GM19240 (cell line): ENCODE data around the gene PRRX1.

ENCODE experiments used
- DNase-seq: peaks from one replicate; pipeline ENCODE4 v3.0.0; 2011; ENCODE audit warnings: low spot score; ENCODE audit not compliant: insufficient read length

The PRRX1 gene

GRCh38 chr1:170691258-170691657 is 27.3 kb downstream of the PRRX1 start:
- DNase-seq: no peak

GRCh38 chr1:170692866-170693575 is 29.1 kb downstream of the PRRX1 start:
- DNase-seq: no peak

- no peak for DNase-seq
Measured at GRCh38 chr1:170694172-170694926, 30.4 kb downstream of the PRRX1 start.

- no peak for DNase-seq
Measured at GRCh38 chr1:170695955-170696590, 32.1 kb downstream of the PRRX1 start.

GRCh38 chr1:170696591-170697290 is 32.8 kb downstream of the PRRX1 start:
- no peak for DNase-seq

- DNase-seq: no peak
Measured at GRCh38 chr1:170697316-170697715, 33.4 kb downstream of the PRRX1 start.

GRCh38 chr1:170698301-170699275 is 34.7 kb downstream of the PRRX1 start:
- no peak for DNase-seq

GRCh38 chr1:170699696-170700095 is 35.8 kb downstream of the PRRX1 start:
- DNase-seq: no peak

GRCh38 chr1:170700842-170701615 is 37.1 kb downstream of the PRRX1 start:
- DNase-seq: no peak

- no peak for DNase-seq
Measured at GRCh38 chr1:170701962-170702361, 38.0 kb downstream of the PRRX1 start.

GRCh38 chr1:170703591-170703990 is 39.7 kb downstream of the PRRX1 start:
- no peak for DNase-seq

- no peak for DNase-seq
Measured at GRCh38 chr1:170704256-170704655, 40.3 kb downstream of the PRRX1 start.

- DNase-seq: no peak
Measured at GRCh38 chr1:170705981-170706380, 42.0 kb downstream of the PRRX1 start.

- DNase-seq: no peak
Measured at GRCh38 chr1:170707117-170707516, 43.2 kb downstream of the PRRX1 start.

GRCh38 chr1:170707959-170708655 is 44.2 kb downstream of the PRRX1 start:
- DNase-seq: no peak

GRCh38 chr1:170711682-170712081 is 47.8 kb downstream of the PRRX1 start:
- DNase-seq: no peak

GRCh38 chr1:170714163-170714562 is 50.2 kb downstream of the PRRX1 start:
- no peak for DNase-seq

- DNase-seq: no peak
Measured at GRCh38 chr1:170714938-170715337, 51.0 kb downstream of the PRRX1 start.

- no peak for DNase-seq
Measured at GRCh38 chr1:170716835-170717429, 53.0 kb downstream of the PRRX1 start.
